WTC11 (cell line): ENCODE measurements around the gene TMEM94. TPM values are rescaled to one million over a fixed set of nuclear protein-coding genes. Genes with fewer than 3 reads are reported as not detected.

Experiments
- ATAC-seq: fragments of 200-7000 bp; cut with Tn5 transposase; 2 replicates; pipeline ENCODE4 v1.10.0; 2021; ENCODE audit warnings: mild to moderate bottlenecking, moderate library complexity
- CTCF ChIA-PET: fragments of 300-600 bp; sonication (Branson Sonifier 250); formaldehyde crosslinking; loops from one replicate; lab custom pipeline; 2021; ENCODE audit warnings: antibody characterized with exemption; lab: Charles Lee
- POLR2A ChIA-PET: fragments of 350-600 bp; sonication (Branson Sonifier 250); formaldehyde crosslinking; loops from one replicate; lab custom pipeline; 2021; ENCODE audit warnings: antibody characterized with exemption; lab: Charles Lee
- DNase-seq: peaks from one replicate; pipeline ENCODE4 v3.0.0; 2021; ENCODE audit warnings: low spot score
- H3K27ac Mint-ChIP-seq: 2 replicates; pipeline ENCODE4 v1.8.0; 2021; ENCODE audit warnings: mixed read lengths
- H3K27me3 Mint-ChIP-seq: 2 replicates; pipeline ENCODE4 v1.8.0; 2021; ENCODE audit warnings: low read depth, mild to moderate bottlenecking, moderate library complexity, mixed read lengths
- H3K36me3 Mint-ChIP-seq: 2 replicates; pipeline ENCODE4 v1.8.0; 2021; ENCODE audit warnings: mixed read lengths
- H3K4me1 Mint-ChIP-seq: 2 replicates; pipeline ENCODE4 v1.8.0; 2022; ENCODE audit warnings: mixed read lengths
- H3K4me3 Mint-ChIP-seq: 2 replicates; pipeline ENCODE4 v1.8.0; 2021; ENCODE audit warnings: mild to moderate bottlenecking, moderate library complexity, mixed read lengths
- H3K9me3 Mint-ChIP-seq: 2 replicates; pipeline ENCODE4 v1.8.0; 2021; ENCODE audit warnings: mixed read lengths
- ATF1 ChIP-seq: sonication (generic); formaldehyde crosslinking; IDR thresholded peaks from 2 replicates; pipeline ENCODE4 v1.8.1; 2023; ENCODE audit warnings: mild to moderate bottlenecking, moderate library complexity, missing genetic modification reagents
- ATF3 ChIP-seq: sonication (generic); formaldehyde crosslinking; conservative IDR thresholded peaks from 2 replicates; pipeline ENCODE4 v1.8.1; 2022; ENCODE audit warnings: mild to moderate bottlenecking, missing genetic modification reagents
- ATF6 ChIP-seq: sonication (generic); formaldehyde crosslinking; IDR thresholded peaks from 2 replicates; pipeline ENCODE4 v1.8.1; 2023; ENCODE audit warnings: mild to moderate bottlenecking, missing genetic modification reagents
- CREM ChIP-seq: sonication (generic); formaldehyde crosslinking; IDR thresholded peaks from 2 replicates; pipeline ENCODE4 v1.8.1; 2022; ENCODE audit warnings: mild to moderate bottlenecking, missing genetic modification reagents, moderate library complexity
- E2F4 ChIP-seq: sonication (generic); formaldehyde crosslinking; IDR thresholded peaks from 2 replicates; pipeline ENCODE4 v1.8.1; 2022; ENCODE audit warnings: low read depth, mild to moderate bottlenecking, moderate library complexity, missing genetic modification reagents, borderline replicate concordance
- ELF4 ChIP-seq: sonication (generic); formaldehyde crosslinking; IDR thresholded peaks from 2 replicates; pipeline ENCODE4 v1.8.1; 2022; ENCODE audit warnings: low read depth, mild to moderate bottlenecking, moderate library complexity, missing genetic modification reagents
- FOXJ3 ChIP-seq: sonication (generic); formaldehyde crosslinking; IDR thresholded peaks from 2 replicates; pipeline ENCODE4 v1.9.0; 2021; ENCODE audit warnings: missing genetic modification reagents, mild to moderate bottlenecking, borderline replicate concordance
- GTF2I ChIP-seq: fragments of 250-450 bp; sonication (Bioruptor Pico); conservative IDR thresholded peaks from 2 replicates; pipeline ENCODE4 v1.4.0; 2021; ENCODE audit warnings: mild to moderate bottlenecking
- MLX ChIP-seq: sonication (generic); formaldehyde crosslinking; IDR thresholded peaks from 2 replicates; pipeline ENCODE4 v1.8.1; 2023; ENCODE audit warnings: mild to moderate bottlenecking, missing genetic modification reagents, moderate library complexity
- NFATC4 ChIP-seq: fragments of 250-450 bp; sonication (Bioruptor Pico); IDR thresholded peaks from 2 replicates; pipeline ENCODE4 v1.9.0; 2021; ENCODE audit warnings: mild to moderate bottlenecking
- NFYB ChIP-seq: sonication (generic); formaldehyde crosslinking; conservative IDR thresholded peaks from 2 replicates; pipeline ENCODE4 v1.8.0; 2022; ENCODE audit warnings: low read depth, missing genetic modification reagents
- NR2C2 ChIP-seq: sonication (generic); formaldehyde crosslinking; IDR thresholded peaks from 2 replicates; pipeline ENCODE4 v1.8.0; 2022; ENCODE audit warnings: mild to moderate bottlenecking, missing genetic modification reagents
- NR3C1 ChIP-seq: sonication (generic); formaldehyde crosslinking; conservative IDR thresholded peaks from 2 replicates; pipeline ENCODE4 v1.8.1; 2023; ENCODE audit warnings: low read depth, mild to moderate bottlenecking, missing genetic modification reagents
- PRDM15 ChIP-seq: sonication (generic); formaldehyde crosslinking; IDR thresholded peaks from 2 replicates; pipeline ENCODE4 v1.8.0; 2022; ENCODE audit warnings: missing genetic modification reagents
- PRRX2 ChIP-seq: fragments of 250-450 bp; sonication (Bioruptor Pico); IDR thresholded peaks from 2 replicates; pipeline ENCODE4 v1.8.0; 2021; ENCODE audit warnings: mild to moderate bottlenecking
- RORB ChIP-seq: fragments of 250-450 bp; sonication (Bioruptor Pico); IDR thresholded peaks from 2 replicates; pipeline ENCODE4 v1.9.0; 2021; ENCODE audit warnings: mild to moderate bottlenecking
- SMAD4 ChIP-seq: sonication (generic); formaldehyde crosslinking; IDR thresholded peaks from 2 replicates; pipeline ENCODE4 v1.8.0; 2022; ENCODE audit warnings: mild to moderate bottlenecking, missing genetic modification reagents
- SOX15 ChIP-seq: fragments of 250-450 bp; sonication (Bioruptor Pico); IDR thresholded peaks from 2 replicates; pipeline ENCODE4 v1.9.0; 2021; ENCODE audit warnings: mild to moderate bottlenecking
- SP1 ChIP-seq: sonication (generic); formaldehyde crosslinking; conservative IDR thresholded peaks from 2 replicates; pipeline ENCODE4 v1.8.1; 2022; ENCODE audit warnings: missing genetic modification reagents
- USF2 ChIP-seq: sonication (generic); formaldehyde crosslinking; IDR thresholded peaks from 2 replicates; pipeline ENCODE4 v1.8.1; 2023; ENCODE audit warnings: mild to moderate bottlenecking, missing genetic modification reagents, moderate library complexity
- ZNF317 ChIP-seq: sonication (generic); formaldehyde crosslinking; IDR thresholded peaks from 2 replicates; pipeline ENCODE4 v1.8.1; 2023; ENCODE audit warnings: low read depth, mild to moderate bottlenecking, moderate library complexity, missing genetic modification reagents, borderline replicate concordance
- ZNF396 ChIP-seq: fragments of 250-450 bp; sonication (Bioruptor Pico); IDR thresholded peaks from 2 replicates; pipeline ENCODE4 v1.8.0; 2021; ENCODE audit warnings: mild to moderate bottlenecking, moderate library complexity, borderline replicate concordance
- ZNF423 ChIP-seq: fragments of 250-450 bp; sonication (Bioruptor Pico); IDR thresholded peaks from 2 replicates; pipeline ENCODE4 v2.1.2; 2022; ENCODE audit warnings: mild to moderate bottlenecking, moderate library complexity
- ZNF425 ChIP-seq: fragments of 250-450 bp; sonication (Bioruptor Pico); conservative IDR thresholded peaks from 2 replicates; pipeline ENCODE4 v1.9.0; 2021; ENCODE audit warnings: mild to moderate bottlenecking
- total RNA-seq: library from RNA; stranded (reverse); gene quantifications from 3 replicates; pipeline ENCODE4 v1.2.3, GENCODE V29; 2021

The TMEM94 gene
- total RNA-seq, 1 experiment from 2014 or later, result 76.9 TPM

- TF ChIP-seq NR3C1, result no peak
- TF ChIP-seq, all 79 proteins: peak for 0
These were observed 84.6 kb downstream of the TMEM94 start (continued) for GRCh38 chr17:75540923-75541503.

GRCh38 chr17:75542229-75542628, 85.8 kb downstream of the TMEM94 start:
- Mint-ChIP-seq H3K4me1 (peaks cover 26% of the 10 kb centered on the region), H3K27me3 (no peaks in the 10 kb centered on the region), H3K4me3 (no peak overlapping the region), H3K36me3 (no peaks in the 10 kb centered on the region), H3K27ac (peak overlapping the region; percentile 61), H3K9me3 (no peaks in the 10 kb centered on the region)
- CTCF ChIA-PET, result interaction anchor here (1.7 to 1.9 kb wide), 2 partner anchors 59 to 90 kb away, joined by 4 to 9 read pairs; no protein-coding TSS in a partner anchor
- TF ChIP-seq ELF4, result no peak
- no peak for TF ChIP-seq MLX (CRISPR knock-in tag)
- no peak for TF ChIP-seq PRRX2
- TF ChIP-seq SMAD4, result no peak
- no peak for TF ChIP-seq CREM (CRISPR knock-in tag)
- no peak for TF ChIP-seq SP1
- no peak for TF ChIP-seq ATF6 (CRISPR knock-in tag)
- TF ChIP-seq ZNF396 (CRISPR knock-in tag), result no peak
- TF ChIP-seq NFATC4 (CRISPR knock-in tag), result no peak
- no peak for TF ChIP-seq NR2C2 (CRISPR knock-in tag)
- TF ChIP-seq NFYB (CRISPR knock-in tag), result no peak
- no peak for TF ChIP-seq ATF3 (CRISPR knock-in tag)
- no peak for TF ChIP-seq NR3C1
- no peak for TF ChIP-seq ZNF423 (CRISPR knock-in tag)
- no peak for TF ChIP-seq RORB (CRISPR knock-in tag)
- TF ChIP-seq ZNF425, result no peak
- TF ChIP-seq ATF1 (CRISPR knock-in tag), result no peak
- no peak for TF ChIP-seq FOXJ3
- no peak for TF ChIP-seq ZNF317
- DNase-seq, result no peak
- POLR2A ChIA-PET, result interaction anchor here (0.7 kb wide), 1 partner anchor 26 kb away, joined by 6 read pairs; the partner anchor contains the start of gene TSEN54
- ATAC-seq, result no peak

- ChIA-PET CTCF (interaction anchor here (0.5 to 1.9 kb wide), 5 partner anchors 8 to 361 kb away, joined by 3 to 9 read pairs (median 4); no protein-coding TSS in a partner anchor), POLR2A (interaction anchor here (1.0 kb wide), 1 partner anchor 10 kb away, joined by 3 read pairs; no protein-coding TSS in a partner anchor)
- peaks cover 29% of the 10 kb centered on the region for H3K4me1 Mint-ChIP-seq
- H3K36me3 Mint-ChIP-seq, result no peaks in the 10 kb centered on the region
- no peaks in the 10 kb centered on the region for H3K27me3 Mint-ChIP-seq
- no peak overlapping the region for H3K27ac Mint-ChIP-seq
- ATAC-seq (no peak), DNase-seq (no peak)
- no peak overlapping the region for H3K4me3 Mint-ChIP-seq
- H3K9me3 Mint-ChIP-seq, result no peaks in the 10 kb centered on the region
- no peak for TF ChIP-seq SOX15 (CRISPR knock-in tag)
- no peak for TF ChIP-seq ATF1 (CRISPR knock-in tag)
- TF ChIP-seq GTF2I (CRISPR knock-in tag), result no peak
- TF ChIP-seq E2F4 (CRISPR knock-in tag), result no peak
- TF ChIP-seq PRDM15 (CRISPR knock-in tag), result no peak
- no peak for TF ChIP-seq USF2
These were observed 86.4 kb downstream of the TMEM94 start for GRCh38 chr17:75542728-75543336.
